ENCODE data around the gene TNS4. TPM values are rescaled to one million over a fixed set of nuclear protein-coding genes. Genes with fewer than 3 reads are reported as not detected.

Gene TNS4
- total and polyA plus RNA-seq, 8 donors = 0.18 to 23.2 (median 0.76) TPM; not detected in 2

DNA sequence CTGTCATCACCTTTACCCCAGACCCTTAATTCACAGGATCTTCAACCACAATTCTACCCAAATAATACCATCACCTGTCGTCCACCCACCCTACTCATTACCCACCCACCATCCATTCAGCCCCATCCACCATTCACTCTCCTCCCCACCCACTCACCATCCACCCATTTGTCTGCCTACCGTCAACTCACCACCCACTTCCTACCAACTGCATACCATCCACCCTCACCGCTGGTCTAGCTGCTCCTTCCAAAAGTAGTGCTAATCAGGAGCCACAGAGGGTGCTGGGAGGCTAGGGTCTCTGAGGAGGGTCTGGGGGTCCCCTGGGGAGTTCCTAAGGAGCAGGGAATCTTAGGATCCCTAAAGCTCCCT, 70.2 kb downstream of the TNS4 start:
- H3K4me3 ChIP-seq = no peak overlapping the region
- no peaks in the 10 kb centered on the region for H3K27me3 ChIP-seq
- intact Hi-C loops (cut with DNase I; ENCODE audit: low total_unique reads) = loop anchor here (10.0 kb wide), 1 partner anchor 66 kb away; the partner anchor contains the start of gene GJD3
- no peak overlapping the region for H3K27ac ChIP-seq
- H3K36me3 ChIP-seq = no peaks in the 10 kb centered on the region
- no peak for DNase-seq
- H3K4me1 ChIP-seq = peaks cover 0 to 19% (median 10%) of the 10 kb centered on the region in 4 donors
- no peak for TF ChIP-seq POLR2AphosphoS5 (IDR thresholded peaks at IDR 0.05)
- TF ChIP-seq, protein P1, sequence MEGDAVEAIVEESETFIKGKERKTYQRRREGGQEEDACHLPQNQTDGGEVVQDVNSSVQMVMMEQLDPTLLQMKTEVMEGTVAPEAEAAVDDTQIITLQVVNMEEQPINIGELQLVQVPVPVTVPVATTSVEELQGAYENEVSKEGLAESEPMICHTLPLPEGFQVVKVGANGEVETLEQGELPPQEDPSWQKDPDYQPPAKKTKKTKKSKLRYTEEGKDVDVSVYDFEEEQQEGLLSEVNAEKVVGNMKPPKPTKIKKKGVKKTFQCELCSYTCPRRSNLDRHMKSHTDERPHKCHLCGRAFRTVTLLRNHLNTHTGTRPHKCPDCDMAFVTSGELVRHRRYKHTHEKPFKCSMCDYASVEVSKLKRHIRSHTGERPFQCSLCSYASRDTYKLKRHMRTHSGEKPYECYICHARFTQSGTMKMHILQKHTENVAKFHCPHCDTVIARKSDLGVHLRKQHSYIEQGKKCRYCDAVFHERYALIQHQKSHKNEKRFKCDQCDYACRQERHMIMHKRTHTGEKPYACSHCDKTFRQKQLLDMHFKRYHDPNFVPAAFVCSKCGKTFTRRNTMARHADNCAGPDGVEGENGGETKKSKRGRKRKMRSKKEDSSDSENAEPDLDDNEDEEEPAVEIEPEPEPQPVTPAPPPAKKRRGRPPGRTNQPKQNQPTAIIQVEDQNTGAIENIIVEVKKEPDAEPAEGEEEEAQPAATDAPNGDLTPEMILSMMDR (IDR thresholded peaks at IDR 0.05) = no peak
- TF ChIP-seq EP300 (IDR thresholded peaks at IDR 0.05) = no peak
- TF ChIP-seq POLR2A (IDR thresholded peaks at IDR 0.05) = no peak
- 80 to 94% (median 86%) methylated on average over 3 of the region's 3 CpGs for WGBS, 5 donors
- no peaks in the 10 kb centered on the region for H3K9me3 ChIP-seq

DNA sequence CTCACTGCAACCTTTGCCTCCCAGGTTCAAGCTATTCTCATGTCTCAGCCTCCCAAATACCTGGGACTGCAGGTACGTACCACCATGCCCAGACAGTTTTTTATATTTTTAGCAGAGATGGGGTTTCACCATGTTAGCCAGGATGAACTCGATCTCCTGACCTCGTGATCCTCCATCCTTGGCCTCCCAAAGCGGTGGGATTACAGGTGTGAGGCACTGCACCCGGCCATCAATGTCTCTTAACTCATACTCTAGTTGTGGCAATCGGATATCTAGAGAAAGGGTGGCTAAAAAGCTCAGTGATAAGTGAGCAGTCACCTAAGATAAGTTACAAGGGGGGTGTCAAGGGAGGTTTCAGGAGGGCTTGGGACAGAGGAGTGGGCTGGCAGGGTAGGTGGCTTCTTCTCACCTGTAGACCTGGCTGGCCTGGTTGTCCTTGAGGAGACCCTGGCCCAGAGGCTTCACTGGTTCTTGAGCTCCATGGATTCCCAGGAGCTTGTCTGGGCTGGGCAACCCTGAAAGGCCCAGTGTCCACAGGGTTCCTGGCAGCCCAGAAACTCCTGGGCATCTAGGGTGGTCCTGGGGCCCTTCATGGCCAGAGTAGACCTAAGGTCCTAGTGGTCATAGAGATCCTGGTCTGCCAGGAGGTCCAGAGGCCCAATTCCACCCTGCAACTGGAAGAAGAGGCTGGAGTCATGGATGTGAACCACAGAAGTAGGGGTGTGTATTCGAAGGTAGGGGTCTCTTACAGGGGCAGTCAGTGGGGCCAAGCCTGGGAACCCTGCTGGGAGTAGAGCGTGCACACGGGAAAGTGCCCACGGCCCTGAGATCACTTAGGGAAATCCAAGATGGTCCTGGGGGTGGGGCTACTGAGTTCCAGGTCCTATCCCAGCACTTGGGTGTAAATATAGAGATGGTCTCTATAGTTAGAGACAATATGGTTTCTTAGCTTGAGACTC, 70.9 kb downstream of the TNS4 start:
- H3K4me1 ChIP-seq = peaks cover 0 to 19% (median 10%) of the 10 kb centered on the region in 4 donors
- no peaks in the 10 kb centered on the region for H3K27me3 ChIP-seq
- H3K36me3 ChIP-seq = no peaks in the 10 kb centered on the region
- 83 to 94% (median 87%) methylated on average over 10 of the region's 10 CpGs for WGBS, 5 donors
- no peak for TF ChIP-seq POLR2A (IDR thresholded peaks at IDR 0.05)
- TF ChIP-seq EP300 (IDR thresholded peaks at IDR 0.05) = no peak
- TF ChIP-seq POLR2AphosphoS5 (IDR thresholded peaks at IDR 0.05) = no peak
- TF ChIP-seq, protein P1 (IDR thresholded peaks at IDR 0.05) = no peak
- peak in 1 of 2 donors; percentile 1 for DNase-seq
- no peaks in the 10 kb centered on the region for H3K9me3 ChIP-seq
- no peak overlapping the region for H3K27ac ChIP-seq
- H3K4me3 ChIP-seq = no peak overlapping the region
- intact Hi-C loops (cut with DNase I; ENCODE audit: low total_unique reads) = loop anchor here (10.0 kb wide), 1 partner anchor 66 kb away; the partner anchor contains the start of gene GJD3

DNA sequence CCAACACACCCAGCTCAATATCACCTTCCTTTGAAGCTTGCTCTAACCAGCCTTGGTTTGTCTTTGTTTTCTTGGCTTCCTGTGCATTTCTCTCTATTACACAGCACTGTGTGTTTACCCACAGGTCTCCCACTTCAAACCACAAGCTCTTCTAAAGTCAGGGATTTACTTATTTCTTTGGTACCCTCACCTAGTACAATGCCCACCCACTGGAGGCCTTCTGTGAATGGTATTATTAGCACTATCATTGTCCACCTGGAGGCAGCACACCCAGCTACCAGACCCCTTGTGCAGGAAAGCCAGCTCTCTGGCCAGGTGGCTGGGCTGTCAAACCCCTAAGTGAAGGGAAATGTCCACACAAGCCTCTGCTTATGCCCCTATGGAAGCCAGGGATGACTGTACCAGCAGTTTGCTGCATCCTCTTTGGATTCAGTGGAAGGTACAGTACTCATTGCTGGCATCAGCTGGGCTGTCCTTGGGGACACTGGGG, 74.4 kb downstream of the TNS4 start:
- intact Hi-C loops (cut with DNase I; ENCODE audit: low total_unique reads) = no loop called here
- Histone ChIP-seq H3K36me3 (no peaks in the 10 kb centered on the region), H3K4me3 (no peak overlapping the region), H3K4me1 (no peaks in the 10 kb centered on the region), H3K9me3 (no peaks in the 10 kb centered on the region), H3K27me3 (no peaks in the 10 kb centered on the region), H3K27ac (no peak overlapping the region)
- DNase-seq = no peak
- TF ChIP-seq POLR2A (IDR thresholded peaks at IDR 0.05) (no peak), EP300 (IDR thresholded peaks at IDR 0.05) (no peak), POLR2AphosphoS5 (IDR thresholded peaks at IDR 0.05) (no peak)
- TF ChIP-seq, protein P1 (IDR thresholded peaks at IDR 0.05) = no peak

Other genes starting within 250 kb of the TNS4 start
- 1 to 10 TPM in 4 of 5 donors, not detected in 1; 1.4 to 9.8 (median 4.5) TPM for gene CDC6, start 213.7 kb downstream of the TNS4 start, total RNA-seq
- 1 to 10 TPM; 1.1 to 4.0 (median 3.1) TPM for gene CDC6, start 213.7 kb downstream of the TNS4 start, polyA plus RNA-seq
- 10 to 100 TPM; 14.3 to 40.8 (median 24.6) TPM for gene RARA, start 192.4 kb downstream of the TNS4 start, total RNA-seq
- gene RARA, start 192.4 kb downstream of the TNS4 start, polyA plus RNA-seq = 10 to 100 TPM; 11.2 to 20.0 (median 17.1) TPM
- 1 to 10 TPM in 1 of 5 donors, under 1 TPM in 1, not detected in 3; 0.55 to 1.2 TPM for gene GJD3, start 136.9 kb downstream of the TNS4 start, total RNA-seq
- not detected for gene GJD3, start 136.9 kb downstream of the TNS4 start, polyA plus RNA-seq
- gene TOP2A, start 83.7 kb downstream of the TNS4 start, total RNA-seq = 100 to 1,000 TPM in 1 of 5 donors, 10 to 100 TPM in 2, 1 to 10 TPM in 2; 8.0 to 129 (median 17.2) TPM
- 10 to 100 TPM in 1 of 3 donors, 1 to 10 TPM in 2; 1.2 to 27.3 (median 9.1) TPM for gene TOP2A, start 83.7 kb downstream of the TNS4 start, polyA plus RNA-seq
- gene IGFBP4, start 58.2 kb downstream of the TNS4 start, total RNA-seq = 100 to 1,000 TPM in 4 of 5 donors, 10 to 100 TPM in 1; 71.2 to 658 (median 186) TPM
- gene IGFBP4, start 58.2 kb downstream of the TNS4 start, polyA plus RNA-seq = 100 to 1,000 TPM in 2 of 3 donors, 10 to 100 TPM in 1; 77.3 to 175 (median 138) TPM
- gene CCR7, start 63.8 kb upstream of the TNS4 start, total RNA-seq = 1 to 10 TPM in 1 of 5 donors, not detected in 4; 3.1 TPM
- 1 to 10 TPM in 1 of 3 donors, under 1 TPM in 1, not detected in 1; 0.92 to 1.4 TPM for gene CCR7, start 63.8 kb upstream of the TNS4 start, polyA plus RNA-seq
- gene SMARCE1, start 146.2 kb upstream of the TNS4 start, total RNA-seq = 100 to 1,000 TPM in 3 of 5 donors, 10 to 100 TPM in 2; 27.5 to 125 (median 104) TPM
- 10 to 100 TPM; 53.3 to 77.7 (median 61.8) TPM for gene SMARCE1, start 146.2 kb upstream of the TNS4 start, polyA plus RNA-seq
- gene KRT222, start 163.6 kb upstream of the TNS4 start, total RNA-seq = 1 to 10 TPM in 1 of 5 donors, not detected in 4; 2.8 TPM
- 1 to 10 TPM in 1 of 3 donors, under 1 TPM in 2; 0.33 to 1.1 (median 0.61) TPM for gene KRT222, start 163.6 kb upstream of the TNS4 start, polyA plus RNA-seq
- gene KRT24, start 202.1 kb upstream of the TNS4 start, total RNA-seq = 1 to 10 TPM in 1 of 5 donors, under 1 TPM in 1, not detected in 3; 0.58 to 1.8 TPM
- 10 to 100 TPM in 1 of 3 donors, under 1 TPM in 1, not detected in 1; 0.56 to 30.4 TPM for gene KRT24, start 202.1 kb upstream of the TNS4 start, polyA plus RNA-seq

All from stomach (tissue), 9 donors.